Germinal center (tissue), 1 donor: ENCODE data around the gene STKLD1.

Experiments
- DNase-seq: peaks from one replicate; pipeline ENCODE4 v3.0.0; 2012; ENCODE audit warnings: mixed read lengths, low spot score

STKLD1 gene

GRCh38 chr9:133345596-133345995 lies 30.6 kb upstream of the STKLD1 start:
- DNase-seq = no peak

- DNase-seq = no peak
Measured at GRCh38 chr9:133346021-133346785, 30.0 kb upstream of the STKLD1 start.

DNA sequence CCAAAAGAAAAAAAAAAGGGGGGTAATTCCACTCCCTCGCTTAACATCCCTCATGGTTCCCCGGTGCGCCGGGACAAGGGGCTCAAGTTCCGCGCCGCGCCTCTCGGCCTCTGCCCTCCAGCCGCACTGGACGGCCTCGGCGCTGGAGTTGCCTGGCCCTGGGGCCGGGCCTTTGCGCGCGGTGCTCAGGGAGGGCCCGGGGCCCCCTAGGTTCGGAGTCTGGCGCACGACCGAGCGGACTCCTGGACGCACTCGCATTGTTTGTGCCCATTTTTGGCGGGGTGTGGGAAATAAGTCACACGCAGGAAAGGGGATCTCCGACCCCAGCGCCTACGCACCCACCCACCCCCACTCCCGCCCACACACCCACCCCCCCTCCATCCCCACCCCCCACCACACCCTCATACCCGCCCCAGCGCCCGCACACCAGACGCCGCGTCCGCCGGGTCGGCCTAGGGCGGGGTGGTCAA lies 28.6 kb upstream of the STKLD1 start:
- peak; percentile 56 for DNase-seq

DNA sequence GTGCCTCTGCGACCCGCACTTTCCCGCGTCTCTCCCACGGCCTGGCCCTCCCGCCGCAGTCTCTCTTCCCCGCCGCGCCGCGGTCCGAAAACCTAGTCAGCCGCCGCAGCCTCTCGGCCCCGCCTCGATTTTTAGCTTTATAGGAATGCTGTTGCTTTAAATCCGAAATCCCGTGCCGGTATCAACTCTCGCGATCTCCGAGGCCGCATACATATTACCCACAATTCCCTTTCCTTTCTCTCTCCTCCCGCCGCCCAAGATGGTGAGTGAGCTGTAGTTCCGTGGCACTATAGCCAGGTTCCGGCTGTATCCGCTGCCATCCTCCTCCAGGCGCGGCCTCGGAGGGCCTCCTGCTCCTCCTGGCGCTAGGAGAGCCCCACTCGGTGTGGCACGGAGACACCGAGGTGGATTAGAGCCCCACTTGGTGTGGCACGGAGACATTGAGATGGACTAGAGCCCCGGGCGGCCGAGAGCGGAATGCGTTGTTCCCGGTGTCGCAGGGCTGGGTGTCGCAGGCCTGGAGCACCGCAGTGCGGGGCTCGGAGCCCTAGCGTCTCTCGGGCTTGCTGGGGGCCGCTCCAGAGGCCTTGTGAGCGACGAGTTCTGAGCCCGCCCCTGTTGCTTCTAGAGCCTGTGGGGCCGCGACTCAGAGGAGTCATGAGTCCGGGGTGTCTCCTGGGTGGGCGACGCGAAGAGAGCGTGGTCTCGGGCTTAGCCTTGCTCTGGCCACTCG lies 28.0 kb upstream of the STKLD1 start, which contains the start of the genes MED22 and RPL7A:
Gene MED22 (minus strand): TSS at position 147 of the 733 bp plus-strand sequence. CDS start 1,469 bp downstream, outside the sequence.
Gene RPL7A (plus strand): TSS at position 234 of the 733 bp plus-strand sequence. CDS start 26 bp downstream, at position 260.
- DNase-seq = peak; percentile 90

DNA sequence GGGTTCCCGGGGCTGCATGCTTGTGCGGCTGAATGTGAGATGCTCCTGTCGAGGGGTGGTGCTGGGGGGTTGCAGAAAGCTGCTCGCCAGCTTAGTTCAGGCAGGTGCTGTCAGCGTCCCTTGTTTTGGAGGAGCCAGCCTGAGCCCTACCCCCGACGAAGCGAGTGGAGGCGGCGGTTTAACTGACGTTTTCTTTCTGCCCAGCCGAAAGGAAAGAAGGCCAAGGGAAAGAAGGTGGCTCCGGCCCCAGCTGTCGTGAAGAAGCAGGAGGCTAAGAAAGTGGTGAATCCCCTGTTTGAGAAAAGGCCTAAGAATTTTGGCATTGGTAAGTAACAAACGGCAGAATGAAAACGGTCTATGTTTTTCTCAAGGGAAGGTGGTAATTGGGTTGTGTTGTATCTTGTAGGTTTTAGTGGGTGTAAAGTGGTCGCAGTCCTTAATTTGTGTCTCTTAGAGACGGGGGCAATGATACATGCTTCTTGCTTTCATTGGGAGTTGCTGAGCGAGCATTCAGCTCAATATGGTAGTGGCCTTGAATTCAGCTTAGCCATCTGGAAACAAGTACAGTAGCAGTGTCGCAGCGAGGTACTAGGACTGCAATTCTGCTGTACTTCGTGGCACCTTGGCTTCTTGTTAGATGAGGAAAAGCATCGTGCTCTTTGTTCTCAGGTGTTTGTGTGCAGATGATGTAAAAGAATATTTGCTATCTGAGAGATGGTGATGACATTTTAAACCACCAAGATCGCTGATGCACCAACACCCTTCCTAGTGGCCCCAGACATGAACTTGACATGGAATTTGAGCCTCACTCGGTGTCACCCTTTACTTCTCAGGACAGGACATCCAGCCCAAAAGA lies 27.2 kb upstream of the STKLD1 start:
- DNase-seq = no peak

DNA sequence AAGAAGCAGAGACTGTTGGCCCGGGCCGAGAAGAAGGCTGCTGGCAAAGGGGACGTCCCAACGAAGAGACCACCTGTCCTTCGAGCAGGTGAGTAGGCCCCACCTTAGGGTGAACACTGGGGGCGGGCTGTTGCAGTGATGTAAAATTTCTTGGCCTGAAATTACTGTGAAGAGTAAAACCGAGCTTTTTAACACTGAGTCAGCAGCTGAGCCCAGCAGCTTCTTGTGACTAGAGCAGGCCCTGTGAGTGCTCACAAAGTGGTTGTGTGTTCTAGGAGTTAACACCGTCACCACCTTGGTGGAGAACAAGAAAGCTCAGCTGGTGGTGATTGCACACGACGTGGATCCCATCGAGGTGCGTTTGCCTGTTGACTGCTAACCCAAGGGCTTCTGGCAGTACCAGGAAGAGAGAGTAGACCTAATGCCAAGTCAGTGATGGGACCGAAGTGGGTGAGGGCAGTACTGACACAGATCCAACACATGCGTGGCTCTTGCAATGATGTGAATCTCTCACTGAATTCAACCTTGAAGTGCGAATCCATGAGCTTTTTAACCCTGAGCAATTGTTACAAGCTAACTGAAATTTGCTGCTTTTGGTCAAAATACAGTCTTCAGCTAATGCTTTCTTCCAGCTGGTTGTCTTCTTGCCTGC lies 26.1 kb upstream of the STKLD1 start:
- DNase-seq = no peak

GRCh38 chr9:133351526-133351907 lies 24.6 kb upstream of the STKLD1 start:
- DNase-seq = no peak

DNA sequence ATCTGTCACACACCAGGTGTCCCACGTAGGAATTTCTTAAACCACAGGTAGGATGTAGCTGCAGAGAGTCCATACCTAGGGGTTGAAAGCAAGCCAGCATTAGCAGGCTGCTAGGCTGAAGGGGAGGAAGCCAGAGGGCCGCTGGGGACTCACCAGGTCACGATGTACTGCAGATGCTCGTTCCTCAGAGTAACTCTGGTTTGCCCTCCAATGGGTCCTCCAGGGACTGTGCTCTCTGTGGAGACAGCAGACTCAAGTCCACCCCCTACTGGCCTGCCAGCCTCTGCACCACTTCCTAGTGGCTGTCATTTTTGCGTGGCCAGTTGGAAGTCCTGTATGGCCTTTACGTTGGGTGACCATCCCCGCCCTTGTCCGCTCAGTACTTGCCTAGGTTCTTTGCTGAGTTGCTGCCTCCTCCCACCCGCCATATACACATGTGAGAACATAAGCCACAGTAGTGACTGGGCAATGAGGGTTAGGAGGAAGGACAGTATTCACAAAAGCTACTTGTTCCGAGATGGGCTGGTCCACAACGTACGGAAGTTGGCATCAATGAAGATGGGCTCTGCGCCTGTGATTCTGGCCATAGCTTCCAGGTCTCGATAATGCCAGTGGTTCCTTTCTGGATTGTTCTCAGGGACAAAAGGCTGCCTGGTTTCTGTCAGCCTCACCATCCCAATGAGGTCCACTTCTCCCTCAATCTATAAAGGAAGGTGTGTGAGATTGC lies 24.1 kb upstream of the STKLD1 start:
- peak; percentile 42 for DNase-seq

DNA sequence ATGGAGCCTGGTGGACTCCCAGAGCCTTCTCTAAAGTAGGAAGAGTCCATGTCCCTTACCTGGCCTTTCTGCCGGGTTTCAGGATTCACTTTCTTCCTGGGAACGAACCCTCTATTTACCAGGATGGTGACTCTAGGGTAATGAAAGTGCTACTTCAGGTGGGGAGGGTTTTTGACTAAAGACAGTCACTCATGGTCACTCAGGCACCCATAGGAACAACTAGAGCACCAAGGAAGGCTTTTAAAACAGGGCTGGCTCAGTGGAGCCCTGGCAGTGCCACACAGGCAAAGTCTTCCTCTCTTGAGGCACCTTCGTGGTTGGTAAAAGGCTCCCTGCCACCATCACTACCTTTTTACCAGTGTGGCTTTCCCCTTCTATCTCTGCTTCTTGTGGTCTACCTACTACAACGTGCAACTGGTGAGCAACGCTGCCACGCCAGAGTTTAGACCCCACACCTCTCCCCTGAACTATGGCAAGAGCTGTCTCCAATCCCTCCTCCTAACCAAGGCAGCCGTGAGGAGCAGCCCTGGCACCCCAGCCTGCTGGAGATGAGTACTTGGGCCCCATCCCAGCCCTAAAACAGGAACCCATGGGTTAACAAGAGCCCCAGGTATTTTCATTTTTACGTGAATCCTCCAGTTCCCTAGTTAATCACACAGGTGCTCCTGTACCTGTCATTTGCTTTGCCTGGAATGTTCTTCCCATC lies 23.4 kb upstream of the STKLD1 start:
- DNase-seq = no peak

GRCh38 chr9:133353548-133353947 lies 22.6 kb upstream of the STKLD1 start:
- DNase-seq = no peak

- DNase-seq = no peak
Measured at GRCh38 chr9:133354766-133355165, 21.4 kb upstream of the STKLD1 start.

DNA sequence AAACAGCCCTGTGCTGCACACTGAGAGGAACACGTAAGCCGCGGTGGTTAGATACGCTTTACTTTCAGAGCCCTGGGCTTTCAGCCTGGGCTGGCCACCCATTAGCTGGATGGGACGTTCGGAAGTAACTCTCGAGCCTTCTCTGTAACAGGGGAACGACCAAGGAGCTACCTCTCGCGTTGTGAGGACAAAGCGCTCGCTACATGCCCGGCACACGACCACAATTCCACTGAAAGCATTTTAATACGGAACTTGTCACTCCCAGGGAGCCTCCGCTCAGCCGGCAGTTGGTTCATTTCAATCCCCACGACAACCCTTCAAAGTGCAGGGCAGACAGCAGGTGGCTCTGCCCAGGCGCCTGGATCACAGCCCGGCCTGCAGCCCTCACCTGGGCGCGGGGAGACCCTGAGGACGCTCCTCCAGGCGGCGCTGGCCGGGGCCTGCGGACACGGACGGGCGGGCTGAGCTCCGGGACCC lies 20.2 kb upstream of the STKLD1 start:
- DNase-seq = peak; percentile 32

DNA sequence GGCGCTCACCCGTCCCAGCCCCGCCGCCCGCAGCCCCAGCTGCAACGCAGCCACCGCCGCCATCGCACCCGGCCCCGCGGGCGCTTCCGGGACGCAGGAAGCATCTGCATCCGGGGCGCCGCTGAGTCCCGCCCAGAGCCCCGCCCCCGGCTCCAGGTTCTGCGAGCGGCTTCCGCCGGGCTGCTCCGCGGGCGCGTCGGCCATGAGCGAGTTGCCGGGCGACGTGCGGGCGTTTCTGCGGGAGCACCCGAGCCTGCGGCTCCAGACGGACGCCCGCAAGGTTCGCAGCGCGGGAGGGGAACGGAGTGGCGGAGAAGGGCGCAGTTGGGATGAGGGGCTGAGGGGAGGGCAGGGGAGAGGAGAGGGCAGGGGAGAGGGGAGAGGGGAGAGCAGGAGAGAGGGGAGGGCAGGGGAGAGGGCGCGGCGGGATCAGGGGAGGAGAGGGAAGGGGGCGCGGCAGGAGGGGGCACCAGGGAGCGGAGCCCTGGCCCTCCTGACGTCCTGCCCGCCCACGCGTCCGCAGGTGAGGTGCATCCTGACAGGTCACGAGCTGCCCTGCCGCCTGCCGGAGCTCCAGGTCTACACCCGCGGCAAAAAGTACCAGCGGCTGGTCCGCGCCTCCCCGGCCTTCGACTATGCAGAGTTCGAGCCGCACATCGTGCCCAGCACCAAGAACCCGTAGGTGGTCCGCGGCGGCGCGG lies 19.6 kb upstream of the STKLD1 start, which contains the start of the genes SURF1 and SURF2:
Gene SURF1 (minus strand): TSS at position 97 of the 701 bp plus-strand sequence. CDS start 34 bp downstream, at position 63.
Gene SURF2 (plus strand): TSS at position 160 of the 701 bp plus-strand sequence. CDS start 43 bp downstream, at position 203.
- peak; percentile 90 for DNase-seq

DNA sequence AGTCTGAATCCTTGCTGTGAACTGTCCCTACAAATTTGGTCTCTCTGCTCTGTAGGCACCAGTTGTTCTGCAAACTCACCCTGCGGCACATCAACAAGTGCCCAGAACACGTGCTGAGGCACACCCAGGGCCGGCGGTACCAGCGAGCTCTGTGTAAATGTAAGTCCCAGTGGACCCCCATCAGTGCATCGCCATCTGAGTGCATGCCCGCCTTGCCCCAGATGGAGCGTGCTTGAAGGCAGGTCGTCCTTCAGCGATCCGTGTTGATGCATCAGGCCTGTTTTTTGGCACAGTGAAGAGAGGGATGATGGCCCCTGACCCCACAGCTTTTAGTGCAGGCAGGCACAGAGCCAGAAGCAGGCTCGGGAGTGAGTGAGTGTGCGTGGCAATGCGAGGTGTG lies 18.5 kb upstream of the STKLD1 start:
- DNase-seq = no peak

DNA sequence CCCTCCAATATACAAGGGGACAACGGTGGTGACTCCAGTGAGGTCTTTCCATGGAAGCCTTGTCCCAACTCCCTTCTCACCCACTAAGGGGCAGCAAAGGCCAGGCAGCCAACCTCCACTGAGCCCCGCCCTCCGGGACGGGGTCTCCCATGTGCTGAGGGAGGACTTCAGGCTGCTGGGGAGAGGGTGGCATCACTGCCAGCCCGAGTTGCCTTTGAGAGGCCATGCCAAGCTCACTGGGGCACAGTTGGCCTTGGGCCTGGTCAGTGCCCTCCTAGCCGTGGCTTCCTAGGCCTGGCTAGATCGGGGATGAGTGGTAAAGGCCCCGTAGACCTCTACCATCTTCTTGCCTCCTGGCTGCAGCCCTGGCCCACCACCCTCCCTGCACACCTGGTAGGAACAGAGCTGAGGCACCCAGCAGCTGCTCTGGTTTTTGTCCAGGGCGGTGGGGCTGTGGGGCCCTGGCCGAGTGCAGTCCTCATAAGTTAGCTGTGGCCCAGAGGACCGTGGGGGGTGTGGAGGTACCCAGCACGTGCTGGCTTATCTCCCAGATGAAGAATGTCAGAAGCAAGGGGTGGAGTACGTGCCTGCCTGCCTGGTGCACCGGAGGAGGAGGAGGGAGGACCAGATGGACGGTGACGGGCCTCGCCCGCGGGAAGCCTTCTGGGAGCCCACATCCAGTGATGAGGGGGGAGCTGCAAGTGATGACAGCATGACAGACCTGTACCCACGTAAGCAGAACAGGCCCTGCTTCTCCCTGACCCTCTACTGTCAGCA lies 16.6 kb upstream of the STKLD1 start:
- no peak for DNase-seq

- no peak for DNase-seq
Measured at GRCh38 chr9:133360400-133361393, 15.5 kb upstream of the STKLD1 start.

GRCh38 chr9:133361507-133362092 lies 14.6 kb upstream of the STKLD1 start:
- DNase-seq = no peak
